ENCODE data around the gene DSCAM. TPM values are rescaled to one million over a fixed set of nuclear protein-coding genes. Genes with fewer than 3 reads are reported as not detected.

The DSCAM gene
- total RNA-seq, 2 donors from 2014 or later = not detected

GRCh38 chr21:40681164-40681859 lies 165.6 kb downstream of the DSCAM start:
- Histone ChIP-seq H3K36me3 (no peaks in the 10 kb centered on the region), H3K9me3 (no peaks in the 10 kb centered on the region), H3K27me3 (no peaks in the 10 kb centered on the region), H3K27ac (no peak overlapping the region), H3K4me3 (no peak overlapping the region), H3K4me1 (no peaks in the 10 kb centered on the region)
- DNase-seq (ENCODE audit: low spot score) = no peak
- TF ChIP-seq CTCF (IDR thresholded peaks at IDR 0.05) = no peak

- Histone ChIP-seq H3K4me3 (no peak overlapping the region), H3K27ac (no peak overlapping the region), H3K36me3 (no peaks in the 10 kb centered on the region), H3K27me3 (no peaks in the 10 kb centered on the region), H3K4me1 (no peaks in the 10 kb centered on the region), H3K9me3 (no peaks in the 10 kb centered on the region)
- DNase-seq (ENCODE audit: low spot score) = no peak
- TF ChIP-seq CTCF (IDR thresholded peaks at IDR 0.05) = no peak
These were observed 166.6 kb downstream of the DSCAM start for GRCh38 chr21:40680311-40680710.

DNA sequence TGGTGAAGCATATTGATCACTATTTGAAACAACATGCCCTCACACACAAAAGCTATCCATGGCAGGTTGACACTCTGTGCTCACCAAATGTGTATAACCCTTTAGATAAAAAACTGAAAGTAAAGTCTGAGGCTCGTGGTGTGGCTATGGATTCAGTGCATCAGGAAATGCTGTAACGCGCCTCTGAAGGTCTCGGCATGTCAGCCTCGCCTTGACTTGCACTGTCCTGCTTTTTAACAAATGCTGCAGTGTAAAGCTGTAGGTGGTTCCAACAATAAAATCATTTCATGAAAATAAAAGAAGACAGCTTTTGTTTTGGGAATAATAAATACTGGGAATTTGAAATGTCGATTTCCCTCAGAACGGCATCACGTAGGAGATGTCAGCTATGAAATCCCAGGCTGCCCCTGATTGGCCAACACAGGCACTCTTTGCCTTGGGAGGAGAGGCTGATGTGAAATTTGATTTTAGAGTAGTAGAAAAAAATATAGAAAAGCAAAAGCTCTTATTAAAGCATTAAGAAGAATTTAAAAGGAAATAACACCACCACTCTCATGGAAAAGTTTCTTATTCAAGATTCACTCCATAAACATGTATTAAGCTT lies 168.2 kb downstream of the DSCAM start:
- DNase-seq (ENCODE audit: low spot score) = no peak
- H3K4me1 ChIP-seq = no peaks in the 10 kb centered on the region
- no peaks in the 10 kb centered on the region for H3K27me3 ChIP-seq
- H3K36me3 ChIP-seq = no peaks in the 10 kb centered on the region
- no peak overlapping the region for H3K27ac ChIP-seq
- no peaks in the 10 kb centered on the region for H3K9me3 ChIP-seq
- TF ChIP-seq CTCF (IDR thresholded peaks at IDR 0.05) = no peak
- H3K4me3 ChIP-seq = no peak overlapping the region

- no peak overlapping the region for H3K4me3 ChIP-seq
- H3K27me3 ChIP-seq = no peaks in the 10 kb centered on the region
- TF ChIP-seq CTCF (IDR thresholded peaks at IDR 0.05) = no peak
These were observed 171.9 kb downstream of the DSCAM start for GRCh38 chr21:40675017-40675416.

GRCh38 chr21:40672602-40673001 lies 174.4 kb downstream of the DSCAM start:
- H3K4me3 ChIP-seq = no peak overlapping the region
- no peaks in the 10 kb centered on the region for H3K4me1 ChIP-seq
- no peak for DNase-seq (ENCODE audit: low spot score)
- H3K27me3 ChIP-seq = no peaks in the 10 kb centered on the region
- no peaks in the 10 kb centered on the region for H3K36me3 ChIP-seq
- TF ChIP-seq CTCF (IDR thresholded peaks at IDR 0.05) = no peak
- H3K9me3 ChIP-seq = no peaks in the 10 kb centered on the region
- H3K27ac ChIP-seq = no peak overlapping the region

More at GRCh38 chr21:40675017-40675416, 171.9 kb downstream of the DSCAM start:
- H3K27ac ChIP-seq = no peak overlapping the region
- H3K9me3 ChIP-seq = no peaks in the 10 kb centered on the region
- H3K4me1 ChIP-seq = no peaks in the 10 kb centered on the region
- no peak for DNase-seq (ENCODE audit: low spot score)
- no peaks in the 10 kb centered on the region for H3K36me3 ChIP-seq

Measured in right atrium auricular region (tissue), 2 donors.